Mesothelial cell of epicardium (in vitro differentiated cells): ENCODE results near the gene VDAC1. TPM values are rescaled to one million over a fixed set of nuclear protein-coding genes. Genes with fewer than 3 reads are reported as not detected.
"Not testable (repeated sequence)": the region's sequence is repeated elsewhere in the genome, so short reads cannot be mapped to it uniquely, and the experiment has no call there.

Experiments used
- DNase-seq, 2 experiments: peaks; one replicate each; pipeline ENCODE4 v3.0.0; 2021; ENCODE audit warnings: low spot score in 2 of 2; ENCODE audit not compliant: unreplicated experiment in 2 of 2
- H3K27ac Mint-ChIP-seq: 2 replicates; pipeline ENCODE4 v1.8.0; 2021; ENCODE audit warnings: mixed read lengths
- H3K27me3 Mint-ChIP-seq: 2 replicates; pipeline ENCODE4 v1.8.0; 2021; ENCODE audit warnings: low read depth, mixed read lengths
- H3K36me3 Mint-ChIP-seq: 2 replicates; pipeline ENCODE4 v1.8.0; 2021; ENCODE audit warnings: mixed read lengths
- H3K4me1 Mint-ChIP-seq: 2 replicates; pipeline ENCODE4 v1.8.0; 2021; ENCODE audit warnings: mixed read lengths
- H3K4me3 Mint-ChIP-seq: 2 replicates; pipeline ENCODE4 v1.8.0; 2021; ENCODE audit warnings: mild to moderate bottlenecking, moderate library complexity, mixed read lengths
- H3K9me3 Mint-ChIP-seq: 2 replicates; pipeline ENCODE4 v1.8.0; 2021; ENCODE audit warnings: mixed read lengths
- total RNA-seq: library from RNA; stranded (reverse); gene quantifications from 3 replicates; pipeline ENCODE4 v1.2.1, GENCODE V29; 2021
- TF ChIP-seq, protein P1 (sequence below): fragments of 200-600 bp; sonication (generic); IDR thresholded peaks from one replicate; pipeline ENCODE4 v1.5.0; 2021; ENCODE audit warnings: antibody characterized with exemption; ENCODE audit not compliant: unreplicated experiment

Gene VDAC1
- total RNA-seq, 1 donor from 2014 or later, result 111 TPM

DNA sequence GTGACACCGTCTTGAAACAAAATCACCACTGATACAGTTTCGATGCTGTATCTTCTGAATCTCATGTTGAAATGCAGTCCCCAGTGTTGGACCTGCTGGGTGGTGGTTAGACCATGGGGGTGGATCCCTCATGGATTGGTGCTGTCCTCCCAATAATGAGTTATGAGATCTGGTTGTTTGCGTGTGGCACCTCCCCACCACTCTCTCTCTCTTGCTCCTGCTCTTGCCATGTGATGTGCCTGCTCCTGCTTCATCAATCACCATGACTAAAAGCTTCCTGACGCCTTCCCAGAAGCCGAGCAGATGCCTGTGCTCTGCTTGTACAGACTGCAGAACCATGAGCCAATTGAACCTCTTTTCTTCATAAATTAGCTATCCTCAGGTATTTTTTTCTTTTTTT lies 21.1 kb downstream of the VDAC1 start:
- TF ChIP-seq, protein P1, sequence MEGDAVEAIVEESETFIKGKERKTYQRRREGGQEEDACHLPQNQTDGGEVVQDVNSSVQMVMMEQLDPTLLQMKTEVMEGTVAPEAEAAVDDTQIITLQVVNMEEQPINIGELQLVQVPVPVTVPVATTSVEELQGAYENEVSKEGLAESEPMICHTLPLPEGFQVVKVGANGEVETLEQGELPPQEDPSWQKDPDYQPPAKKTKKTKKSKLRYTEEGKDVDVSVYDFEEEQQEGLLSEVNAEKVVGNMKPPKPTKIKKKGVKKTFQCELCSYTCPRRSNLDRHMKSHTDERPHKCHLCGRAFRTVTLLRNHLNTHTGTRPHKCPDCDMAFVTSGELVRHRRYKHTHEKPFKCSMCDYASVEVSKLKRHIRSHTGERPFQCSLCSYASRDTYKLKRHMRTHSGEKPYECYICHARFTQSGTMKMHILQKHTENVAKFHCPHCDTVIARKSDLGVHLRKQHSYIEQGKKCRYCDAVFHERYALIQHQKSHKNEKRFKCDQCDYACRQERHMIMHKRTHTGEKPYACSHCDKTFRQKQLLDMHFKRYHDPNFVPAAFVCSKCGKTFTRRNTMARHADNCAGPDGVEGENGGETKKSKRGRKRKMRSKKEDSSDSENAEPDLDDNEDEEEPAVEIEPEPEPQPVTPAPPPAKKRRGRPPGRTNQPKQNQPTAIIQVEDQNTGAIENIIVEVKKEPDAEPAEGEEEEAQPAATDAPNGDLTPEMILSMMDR, result no peak
- H3K9me3 Mint-ChIP-seq, result no peaks in the 10 kb centered on the region
- H3K36me3 Mint-ChIP-seq, result peaks cover 35% of the 10 kb centered on the region
- no peaks in the 10 kb centered on the region for H3K27me3 Mint-ChIP-seq
- DNase-seq, result no peak
- peak overlapping the region; percentile 21 for H3K27ac Mint-ChIP-seq
- H3K4me1 Mint-ChIP-seq, result no peaks in the 10 kb centered on the region
- H3K4me3 Mint-ChIP-seq, result no peak overlapping the region

DNA sequence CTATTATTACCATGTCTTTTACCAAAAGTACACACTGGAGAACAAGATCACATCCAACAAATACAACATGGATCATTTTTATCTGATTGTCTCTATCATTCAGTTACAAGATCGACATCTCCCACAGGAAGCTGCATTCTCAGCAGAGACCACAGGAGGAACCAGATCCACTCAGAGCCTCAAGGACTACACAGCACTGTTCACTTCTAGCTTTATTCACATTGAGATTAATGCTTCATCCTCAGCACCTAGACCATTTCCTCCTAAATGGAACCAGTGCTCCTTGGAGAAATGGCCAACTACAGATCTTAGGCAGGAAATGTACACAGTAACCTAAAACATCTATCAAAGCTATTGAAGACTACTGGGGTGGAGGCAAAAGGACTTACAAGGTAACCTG lies 23.1 kb downstream of the VDAC1 start:
- Mint-ChIP-seq H3K9me3 (no peaks in the 10 kb centered on the region), H3K4me3 (no peak overlapping the region), H3K4me1 (no peaks in the 10 kb centered on the region), H3K27me3 (no peaks in the 10 kb centered on the region), H3K27ac (no peak overlapping the region), H3K36me3 (peaks cover 27% of the 10 kb centered on the region)
- TF ChIP-seq, protein P1, result no peak
- no peak for DNase-seq

DNA sequence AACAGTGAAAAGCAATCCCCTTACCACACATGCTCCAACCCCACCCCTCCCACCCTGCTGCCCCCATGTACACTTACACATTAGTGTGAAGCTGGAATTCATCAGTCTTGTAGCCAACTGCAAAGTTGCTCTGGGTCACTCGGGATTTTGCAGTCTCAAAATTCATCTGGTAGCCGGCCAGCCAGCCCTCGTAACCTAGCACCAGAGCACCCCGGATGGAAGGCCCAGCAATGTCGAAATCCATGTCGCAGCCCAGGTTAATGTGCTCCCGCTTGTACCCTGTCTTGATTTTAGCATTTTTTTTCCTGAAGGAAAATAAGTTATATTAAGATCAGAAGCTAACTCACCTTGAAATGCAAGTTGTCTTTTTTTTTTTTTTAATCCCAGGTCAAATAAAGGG lies 24.1 kb downstream of the VDAC1 start:
- no peak overlapping the region for H3K4me3 Mint-ChIP-seq
- peak overlapping the region; percentile 59 for H3K27ac Mint-ChIP-seq
- H3K4me1 Mint-ChIP-seq, result no peaks in the 10 kb centered on the region
- no peak for DNase-seq
- peaks cover 23% of the 10 kb centered on the region for H3K36me3 Mint-ChIP-seq
- H3K27me3 Mint-ChIP-seq, result no peaks in the 10 kb centered on the region
- H3K9me3 Mint-ChIP-seq, result no peaks in the 10 kb centered on the region
- TF ChIP-seq, protein P1, result no peak

DNA sequence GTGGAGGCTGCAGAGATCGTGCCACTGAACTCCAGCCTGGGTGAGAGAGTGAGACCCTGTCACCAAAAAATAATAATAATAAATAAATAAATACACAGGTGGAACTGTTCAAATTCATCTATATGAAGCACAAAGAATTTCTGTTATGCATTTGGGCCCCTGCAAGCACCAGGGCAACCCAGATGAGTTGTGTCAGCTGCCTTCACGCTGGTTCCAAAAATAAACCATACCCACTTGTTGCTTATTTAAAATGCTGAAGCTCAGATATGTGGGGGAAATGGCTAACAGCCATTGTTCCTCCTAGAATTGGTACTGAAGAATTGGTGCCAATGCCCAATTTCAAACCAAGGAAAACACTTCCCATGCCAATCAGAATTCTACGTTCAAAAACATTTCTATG lies 25.8 kb downstream of the VDAC1 start:
- Mint-ChIP-seq H3K36me3 (peaks cover 14% of the 10 kb centered on the region), H3K27me3 (no peaks in the 10 kb centered on the region), H3K4me3 (no peak overlapping the region), H3K9me3 (no peaks in the 10 kb centered on the region), H3K4me1 (no peaks in the 10 kb centered on the region), H3K27ac (no peak overlapping the region)
- no peak for DNase-seq
- TF ChIP-seq, protein P1, result no peak

DNA sequence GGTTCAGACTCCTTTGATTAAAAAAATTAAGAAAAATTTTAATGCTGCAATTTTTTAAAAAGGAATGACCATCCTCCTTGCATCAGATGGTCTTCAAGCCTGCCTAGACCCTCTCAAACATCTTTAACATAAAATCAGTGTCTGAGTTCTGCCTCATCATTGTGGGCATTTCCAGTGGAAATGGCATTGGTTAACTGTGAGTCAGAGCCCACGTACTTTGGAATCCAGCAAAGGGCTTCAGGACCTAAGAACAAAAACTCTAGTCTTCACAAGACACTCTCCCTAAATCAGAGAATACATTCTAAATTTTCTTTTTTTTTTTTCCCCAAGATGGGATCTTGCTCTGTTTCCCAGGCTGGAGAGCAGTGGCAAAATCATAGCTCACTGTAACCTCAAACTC lies 26.9 kb downstream of the VDAC1 start:
- TF ChIP-seq, protein P1, result no peak
- Mint-ChIP-seq H3K4me3 (no peak overlapping the region), H3K27me3 (no peaks in the 10 kb centered on the region), H3K36me3 (peaks cover 10% of the 10 kb centered on the region), H3K9me3 (no peaks in the 10 kb centered on the region), H3K4me1 (no peaks in the 10 kb centered on the region), H3K27ac (no peak overlapping the region)
- DNase-seq, result no peak

DNA sequence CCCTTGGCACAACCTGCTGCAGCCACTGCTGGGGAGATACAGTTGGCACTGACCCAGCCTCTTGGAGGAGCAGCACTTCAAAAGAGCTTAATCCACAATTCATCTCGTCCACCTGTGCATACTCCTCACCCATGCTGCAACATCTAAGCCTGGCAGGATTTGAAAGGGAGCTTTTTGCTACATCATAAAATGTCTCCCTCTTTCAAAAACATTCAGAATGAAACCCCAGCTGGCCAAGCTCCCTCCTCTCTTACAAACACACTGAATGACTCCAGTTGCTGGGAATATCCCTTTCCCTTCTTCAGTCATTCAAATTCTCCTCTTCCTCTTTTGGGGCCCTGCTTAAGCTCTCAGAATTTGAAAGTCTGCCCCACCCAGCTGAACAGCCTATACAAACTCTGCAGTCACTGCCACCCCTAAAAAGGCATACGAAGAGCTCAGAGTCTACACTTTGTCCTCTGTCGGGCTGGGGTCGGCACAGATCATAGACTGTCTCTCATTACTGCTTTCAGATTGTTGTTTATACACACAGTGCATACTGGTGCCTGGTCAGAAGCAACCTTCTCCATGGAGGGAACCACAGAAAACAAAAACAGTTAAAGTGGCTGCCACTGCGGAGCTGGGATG lies 27.5 kb downstream of the VDAC1 start:
- TF ChIP-seq, protein P1, result no peak
- Mint-ChIP-seq H3K4me1 (no peaks in the 10 kb centered on the region), H3K27me3 (no peaks in the 10 kb centered on the region), H3K4me3 (no peak overlapping the region), H3K27ac (no peak overlapping the region), H3K36me3 (peaks cover 10% of the 10 kb centered on the region), H3K9me3 (no peaks in the 10 kb centered on the region)
- DNase-seq, result no peak

DNA sequence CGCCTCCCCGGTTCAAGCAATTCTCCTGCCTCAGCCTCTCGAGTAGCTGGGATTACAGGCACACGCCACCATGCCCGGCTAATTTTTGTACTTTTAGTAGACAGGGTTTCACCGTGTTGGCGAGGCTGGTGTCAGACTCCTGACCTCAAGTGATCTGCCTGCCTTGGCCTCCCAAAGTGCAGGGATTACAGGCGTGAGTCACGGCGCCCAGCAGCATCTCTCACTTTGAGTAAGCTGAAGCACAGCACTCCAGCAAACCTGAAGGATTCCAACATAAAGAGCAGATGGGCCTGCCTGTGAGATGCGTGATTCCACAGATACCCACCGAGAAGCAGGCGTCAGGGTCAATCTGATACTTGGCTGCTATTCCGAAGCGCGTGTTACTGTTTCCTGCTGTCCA lies 29.2 kb downstream of the VDAC1 start:
- DNase-seq, H3K9me3 Mint-ChIP-seq, H3K36me3 Mint-ChIP-seq, H3K27me3 Mint-ChIP-seq, H3K4me3 Mint-ChIP-seq, H3K4me1 Mint-ChIP-seq, H3K27ac Mint-ChIP-seq: not testable (repeated sequence)
